Panc1 (cell line): ENCODE results near the gene CMPK1. TPM values are rescaled to one million over a fixed set of nuclear protein-coding genes. Genes with fewer than 3 reads are reported as not detected.

Source experiments
- ATAC-seq: fragments of 200-7000 bp; cut with Tn5 transposase; 2 replicates; pipeline ENCODE4 v1.9.1; 2020; ENCODE audit warnings: mild to moderate bottlenecking, moderate library complexity
- BruUV-seq: library from RNA; stranded (reverse); fragments of 400-500 nt; replicated peaks from 2 replicates; lab custom pipeline; 2021; lab: Mats Ljungman, UMichigan
- CTCF ChIA-PET: fragments of 300-600 bp; sonication (Branson Sonifier 250); formaldehyde crosslinking; loops from one replicate; lab custom pipeline; 2022; ENCODE audit warnings: antibody characterized with exemption; lab: Charles Lee
- POLR2A ChIA-PET: fragments of 300-600 bp; sonication (Branson Sonifier 250); formaldehyde crosslinking; loops from one replicate; lab custom pipeline; 2022; ENCODE audit warnings: antibody characterized with exemption; lab: Charles Lee
- DNase-seq: peaks from one replicate; pipeline ENCODE4 v3.0.0-alpha.2; 2010; ENCODE audit warnings: low read depth, low spot score
- H3K27ac ChIP-seq: 2 replicates; pipeline ENCODE4 v1.5.1; 2011; ENCODE audit warnings: mild to moderate bottlenecking, low read length, inconsistent platforms
- H3K27me3 ChIP-seq: fragments of 200-500 bp; sonication (Bioruptor generic); 2 replicates; pipeline ENCODE4 v1.6.0; 2014; ENCODE audit warnings: low read length, inconsistent platforms; ENCODE audit not compliant: control insufficient read depth, insufficient read depth
- H3K36me3 ChIP-seq: fragments of 200-500 bp; sonication (Bioruptor generic); 2 replicates; pipeline ENCODE4 v1.5.1; 2014; ENCODE audit warnings: inconsistent platforms, mild to moderate bottlenecking, low read length, moderate library complexity; ENCODE audit not compliant: control insufficient read depth, insufficient read depth
- H3K4me1 ChIP-seq: 2 replicates; pipeline ENCODE4 v1.5.1; 2011; ENCODE audit warnings: inconsistent platforms, mild to moderate bottlenecking, low read length, moderate library complexity; ENCODE audit not compliant: control insufficient read depth, insufficient read depth
- H3K4me3 ChIP-seq, 2 experiments: 2 replicates each; pipeline ENCODE4 v1.5.1; 2011 to 2012; ENCODE audit warnings: low read depth in 2 of 2, low read length in 2 of 2, mild to moderate bottlenecking in 2 of 2, inconsistent platforms in 1 of 2, moderate library complexity in 1 of 2
- H3K9me3 ChIP-seq: fragments of 200-500 bp; sonication (Bioruptor generic); 2 replicates; pipeline ENCODE4 v1.5.1; 2014; ENCODE audit warnings: low read depth, mild to moderate bottlenecking, inconsistent platforms, low read length, moderate library complexity; ENCODE audit not compliant: control insufficient read depth, insufficient read depth
- REST ChIP-seq, 2 experiments: IDR thresholded peaks; 2 replicates each; pipeline ENCODE4 v1.6.1; 2011 to 2012; ENCODE audit warnings: low read depth in 2 of 2, control low read depth in 1 of 2, low read length in 1 of 2, mild to moderate bottlenecking in 1 of 2, moderate library complexity in 1 of 2; ENCODE audit not compliant: insufficient read depth in 1 of 2
- in situ Hi-C: cut with HindIII; loops from 2 replicates; pipeline ENCODE4 v1.10.0; 2016; ENCODE audit warnings: low sequenced_read_pairs, low pct_unique_long_range_greater_than_20kb
- intact Hi-C: fragments of 100-400 bp; cut with micrococcal nuclease; formaldehyde crosslinking; loops from one replicate; pipeline ENCODE4 v1.10.0; 2022; ENCODE audit not compliant: unreplicated experiment
- total RNA-seq: library from RNA; stranded (reverse); gene quantifications from one replicate; pipeline ENCODE4 v1.2.1, GENCODE V29; 2021; ENCODE audit not compliant: unreplicated experiment
- TF ChIP-seq, protein P1 (sequence below): fragments of 450-650 bp; IDR thresholded peaks from 2 replicates; pipeline ENCODE4 v1.5.1; 2017; ENCODE audit warnings: mild to moderate bottlenecking

CMPK1 gene
- total RNA-seq, 1 experiment from 2014 or later: 85.1 TPM

- no peaks in the 10 kb centered on the region for H3K36me3 ChIP-seq
- intact Hi-C loops (no loop called here), in situ Hi-C loops (no loop called here)
- no peaks in the 10 kb centered on the region for H3K27me3 ChIP-seq
- TF ChIP-seq, protein P1, sequence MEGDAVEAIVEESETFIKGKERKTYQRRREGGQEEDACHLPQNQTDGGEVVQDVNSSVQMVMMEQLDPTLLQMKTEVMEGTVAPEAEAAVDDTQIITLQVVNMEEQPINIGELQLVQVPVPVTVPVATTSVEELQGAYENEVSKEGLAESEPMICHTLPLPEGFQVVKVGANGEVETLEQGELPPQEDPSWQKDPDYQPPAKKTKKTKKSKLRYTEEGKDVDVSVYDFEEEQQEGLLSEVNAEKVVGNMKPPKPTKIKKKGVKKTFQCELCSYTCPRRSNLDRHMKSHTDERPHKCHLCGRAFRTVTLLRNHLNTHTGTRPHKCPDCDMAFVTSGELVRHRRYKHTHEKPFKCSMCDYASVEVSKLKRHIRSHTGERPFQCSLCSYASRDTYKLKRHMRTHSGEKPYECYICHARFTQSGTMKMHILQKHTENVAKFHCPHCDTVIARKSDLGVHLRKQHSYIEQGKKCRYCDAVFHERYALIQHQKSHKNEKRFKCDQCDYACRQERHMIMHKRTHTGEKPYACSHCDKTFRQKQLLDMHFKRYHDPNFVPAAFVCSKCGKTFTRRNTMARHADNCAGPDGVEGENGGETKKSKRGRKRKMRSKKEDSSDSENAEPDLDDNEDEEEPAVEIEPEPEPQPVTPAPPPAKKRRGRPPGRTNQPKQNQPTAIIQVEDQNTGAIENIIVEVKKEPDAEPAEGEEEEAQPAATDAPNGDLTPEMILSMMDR: peak; percentile 89
- TF ChIP-seq REST (IDR thresholded peaks at IDR 0.05; ENCODE audit: insufficient read depth in 1 of 2, low read depth in 2 of 2, low read length in 1 of 2): no peak
- DNase-seq (no peak), ATAC-seq (peak; percentile 80)
- BruUV-seq: no TSS peak
- H3K27ac ChIP-seq: no peak overlapping the region
- 0 out of 2 replicates have a peak, but pooled peaks cover 3% of the 10 kb centered on the region for H3K4me1 ChIP-seq
- H3K9me3 ChIP-seq: no peaks in the 10 kb centered on the region
- ChIA-PET POLR2A (no interaction called here), CTCF (no interaction called here)
- no peak overlapping the region for H3K4me3 ChIP-seq
Measured at GRCh38 chr1:47424336-47424982, 90.9 kb downstream of the CMPK1 start.

Other genes starting within 250 kb of the CMPK1 start
- gene CYP4A22, start 196.3 kb upstream of the CMPK1 start, total RNA-seq: not detected
- gene PDZK1IP1, start 143.8 kb upstream of the CMPK1 start, total RNA-seq: not detected
- gene TAL1, start 101.6 kb upstream of the CMPK1 start, total RNA-seq: 0.05 TPM
- gene STIL, start 19.6 kb upstream of the CMPK1 start, total RNA-seq: 31.6 TPM
- 0.46 TPM for gene FOXE3, start 82.5 kb downstream of the CMPK1 start, total RNA-seq
- gene FOXD2, start 104.3 kb downstream of the CMPK1 start, total RNA-seq: 2.2 TPM